GM10847 (cell line): ENCODE results near the gene DNAJB1.

Experiments
- POLR2A ChIP-seq: IDR thresholded peaks from 2 replicates; pipeline ENCODE4 v1.6.1; 2011; ENCODE audit not compliant: insufficient read length; ENCODE audit errors: extremely low read depth

DNAJB1 gene

DNA sequence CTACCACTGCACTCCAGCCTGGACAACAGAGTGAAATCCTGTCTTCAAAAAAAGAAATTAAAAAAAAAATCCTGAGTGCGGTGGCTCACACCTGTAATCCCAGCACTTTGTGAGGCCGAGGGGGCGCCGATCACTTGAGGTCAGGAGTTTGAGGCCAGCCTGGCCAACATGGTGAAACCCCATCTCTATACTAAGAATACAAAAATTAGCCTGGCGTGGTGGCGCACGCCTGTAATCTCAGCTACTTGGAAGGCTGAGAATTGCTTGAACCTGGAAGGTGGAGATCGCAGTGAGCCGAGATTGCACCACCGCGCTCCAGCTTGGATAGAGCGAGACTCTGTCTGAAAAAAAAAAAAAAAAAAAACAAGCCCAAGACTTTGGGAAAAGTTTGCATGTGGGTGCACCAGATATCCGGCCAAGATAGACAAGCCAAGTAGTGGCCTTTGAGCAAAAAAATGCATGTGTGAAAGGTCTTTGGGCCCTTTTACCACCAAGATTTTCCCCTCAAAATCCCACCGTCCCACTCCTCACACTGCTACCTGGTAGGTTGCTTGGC, 5.7 kb downstream of the DNAJB1 start:
- no peak for TF ChIP-seq POLR2A

DNA sequence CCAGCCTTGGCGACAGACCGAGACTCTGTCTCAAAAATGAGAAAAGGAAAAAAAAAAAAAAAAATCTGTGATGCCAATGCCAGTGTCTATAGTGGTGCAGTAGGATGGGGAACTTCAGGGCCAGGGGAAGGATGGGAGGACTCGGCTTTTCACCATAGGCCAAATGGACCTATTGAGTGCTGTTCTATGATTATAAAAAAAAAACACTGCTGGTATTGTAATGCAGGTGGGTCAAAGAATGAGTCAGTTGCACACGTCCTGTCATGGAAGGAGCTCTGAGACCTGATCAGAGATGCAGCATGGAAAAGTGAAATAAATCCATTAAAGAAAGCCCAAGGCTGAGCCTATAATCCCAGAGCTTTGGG, 7.0 kb downstream of the DNAJB1 start:
- no peak for TF ChIP-seq POLR2A

DNA sequence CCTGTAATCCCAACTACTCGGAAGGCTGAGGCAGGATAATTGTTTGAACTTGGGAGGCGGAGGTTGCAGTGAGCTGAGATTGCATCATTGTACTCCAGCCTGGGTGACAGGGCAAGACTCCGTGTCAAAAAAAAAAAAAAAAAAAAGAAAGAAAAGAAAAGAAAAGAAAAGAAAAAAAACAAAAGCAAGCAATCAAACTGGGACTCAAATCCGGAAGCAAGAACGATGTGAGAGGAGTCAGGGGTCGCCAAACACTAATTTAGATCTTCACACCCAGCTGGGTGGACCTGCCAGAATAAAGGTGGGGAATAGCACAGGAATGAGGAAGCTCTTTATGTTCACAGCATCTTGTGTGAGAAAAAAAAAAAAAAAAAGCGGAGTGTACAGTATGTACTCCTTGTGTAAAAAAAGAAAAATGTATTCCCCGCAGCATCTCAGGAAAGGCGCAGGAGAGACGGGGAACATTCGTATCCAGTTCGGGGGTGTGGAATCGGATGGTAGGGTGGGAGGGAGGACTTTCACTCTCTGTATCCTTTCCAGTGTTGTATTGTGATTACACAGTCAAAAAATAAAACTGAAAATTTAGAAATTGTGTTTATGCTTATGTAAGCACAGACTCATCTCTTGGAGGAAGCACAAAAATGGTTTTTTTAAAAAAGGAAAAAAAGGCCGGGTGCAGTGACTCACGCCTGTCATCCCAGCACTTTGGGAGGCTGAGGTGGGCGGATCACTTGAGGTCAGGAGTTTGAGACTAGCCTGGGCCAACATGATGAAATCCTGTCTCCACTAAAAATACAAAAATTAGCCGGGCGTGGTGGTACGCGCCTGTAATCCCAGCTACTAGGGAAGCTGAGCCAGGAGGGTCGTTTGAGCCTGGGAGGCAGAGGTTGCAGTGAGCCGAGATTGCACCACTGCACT, 7.6 kb downstream of the DNAJB1 start:
- no peak for TF ChIP-seq POLR2A

DNA sequence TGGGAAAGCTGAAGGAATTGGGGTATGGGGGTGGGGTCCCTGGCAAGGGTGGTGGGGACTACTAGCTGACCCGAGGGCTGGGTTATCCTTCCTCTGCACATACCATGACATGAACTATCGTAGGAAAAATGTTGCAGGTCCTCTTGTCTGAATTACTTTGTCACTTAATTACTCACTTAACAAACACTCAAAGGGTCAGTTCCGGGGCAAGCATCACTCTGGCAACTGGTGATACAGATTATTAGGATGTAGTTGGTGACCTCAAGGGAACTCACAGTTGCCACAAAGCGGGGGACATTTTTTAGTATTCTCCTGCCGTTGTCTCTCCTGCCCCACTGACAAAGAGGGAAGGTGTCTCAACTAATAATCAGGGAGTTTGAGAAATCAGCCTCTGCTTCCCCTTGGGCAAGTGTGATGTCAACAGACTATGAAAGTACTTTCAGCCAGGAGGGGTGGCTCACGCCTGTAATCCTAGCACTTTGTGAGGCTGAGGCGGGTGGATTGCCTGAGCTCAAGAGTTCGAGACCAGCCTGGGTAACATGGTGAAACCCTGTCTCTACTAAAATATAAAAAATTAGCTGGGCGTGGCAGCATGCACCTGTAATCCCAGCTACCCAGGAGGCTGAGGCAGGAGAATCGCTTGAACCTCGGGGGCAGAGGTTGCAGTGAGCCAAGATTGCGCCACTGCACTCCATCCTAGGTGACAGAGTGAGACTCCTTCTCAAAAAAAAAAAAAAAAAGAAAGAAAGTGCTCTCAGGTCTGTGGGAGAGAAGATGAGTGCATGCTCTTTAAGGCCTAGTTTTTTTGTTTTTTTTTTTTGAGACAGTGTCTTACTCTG, 10.3 kb downstream of the DNAJB1 start:
- no peak for TF ChIP-seq POLR2A

DNA sequence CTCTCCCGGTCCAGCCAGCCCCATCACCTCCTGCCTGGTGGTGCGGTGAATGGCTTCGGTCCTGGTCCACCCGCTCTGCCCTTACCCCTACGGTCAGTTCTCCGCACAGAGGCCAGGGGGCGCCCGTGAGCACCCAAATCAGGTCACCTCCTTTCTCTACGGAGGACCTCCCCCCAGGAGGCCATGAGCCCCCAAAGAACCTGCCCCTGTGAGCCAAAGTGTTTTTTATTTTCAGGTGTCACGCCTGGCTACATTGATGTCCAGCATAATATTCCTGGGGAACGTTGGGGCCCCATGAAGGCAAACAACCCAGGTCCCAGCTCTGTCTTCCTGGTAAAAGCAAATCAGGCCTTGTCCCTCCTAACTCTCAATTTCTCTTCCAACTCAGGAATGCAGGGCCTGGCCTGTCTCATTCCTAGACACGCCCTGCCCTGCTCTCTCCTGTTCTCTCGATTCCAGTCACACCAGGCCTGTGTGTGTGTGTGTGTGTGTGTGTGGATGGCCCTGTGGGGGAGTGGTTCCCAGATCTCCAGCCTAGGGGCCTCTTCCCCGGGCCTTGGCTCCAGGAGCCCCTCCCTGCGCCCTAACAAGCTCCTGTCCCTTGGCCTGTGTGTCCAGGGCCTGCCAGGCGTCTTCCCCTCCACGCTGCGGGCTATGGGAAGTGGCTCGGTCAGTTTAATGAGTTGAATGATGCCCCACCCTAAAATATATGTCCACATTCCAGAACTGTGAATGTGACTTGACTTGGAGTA, 12.5 kb downstream of the DNAJB1 start:
- no peak for TF ChIP-seq POLR2A

DNA sequence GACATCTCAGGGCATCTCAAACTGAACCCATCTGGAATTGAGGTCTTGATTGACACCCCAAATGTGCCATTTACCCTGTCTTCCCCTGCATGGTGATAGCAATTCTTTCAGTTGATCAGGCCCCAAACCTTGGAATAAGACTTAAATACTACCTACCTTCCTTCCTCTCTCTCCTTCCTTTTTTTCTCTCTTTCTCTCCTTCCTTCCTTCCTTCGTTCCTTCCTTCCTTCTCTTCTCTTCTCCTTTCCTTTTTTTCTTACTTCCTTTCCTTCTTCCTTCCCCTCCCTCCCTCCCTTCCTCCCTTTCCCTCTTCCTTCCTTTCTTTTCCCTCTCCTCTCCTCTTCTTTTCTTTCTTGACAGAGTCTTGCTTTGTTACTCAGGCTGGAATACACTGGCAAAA, 14.9 kb downstream of the DNAJB1 start:
- no peak for TF ChIP-seq POLR2A

DNA sequence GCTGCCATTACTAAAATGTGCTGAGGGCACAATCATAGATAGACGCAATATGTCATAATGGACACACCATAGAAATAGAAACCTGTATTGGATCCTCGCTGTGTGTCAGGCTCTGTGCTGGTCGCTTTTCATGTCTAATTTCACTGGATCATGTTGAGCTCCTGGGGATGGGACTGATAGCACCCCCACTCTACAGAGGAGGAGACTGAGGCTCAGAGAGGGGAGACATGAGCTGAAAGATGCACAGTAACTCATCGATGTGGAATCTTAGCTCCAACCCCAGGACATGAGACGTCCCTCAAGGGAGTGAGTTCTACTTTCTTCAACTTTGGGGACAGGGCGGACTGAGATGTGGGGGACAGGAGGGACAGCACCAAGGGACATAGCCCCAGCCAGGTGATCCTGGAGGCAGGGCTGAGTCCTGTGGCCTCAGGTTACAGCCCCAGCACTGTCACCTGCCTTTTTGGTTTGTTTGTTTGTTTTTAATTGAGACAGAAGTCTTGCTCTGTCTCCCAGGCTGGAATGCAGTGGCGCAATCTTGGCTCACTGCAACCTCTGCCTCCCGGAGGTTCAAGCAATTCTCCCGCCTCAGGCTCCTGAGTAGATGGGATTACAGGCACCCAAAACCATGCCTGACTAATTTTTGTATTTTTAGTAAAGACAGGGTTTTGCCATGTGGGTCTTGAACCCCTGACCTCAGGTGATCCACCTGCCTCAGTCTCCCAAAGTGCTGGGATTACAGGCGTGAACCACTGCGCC, 15.7 kb downstream of the DNAJB1 start:
- TF ChIP-seq POLR2A = no peak

DNA sequence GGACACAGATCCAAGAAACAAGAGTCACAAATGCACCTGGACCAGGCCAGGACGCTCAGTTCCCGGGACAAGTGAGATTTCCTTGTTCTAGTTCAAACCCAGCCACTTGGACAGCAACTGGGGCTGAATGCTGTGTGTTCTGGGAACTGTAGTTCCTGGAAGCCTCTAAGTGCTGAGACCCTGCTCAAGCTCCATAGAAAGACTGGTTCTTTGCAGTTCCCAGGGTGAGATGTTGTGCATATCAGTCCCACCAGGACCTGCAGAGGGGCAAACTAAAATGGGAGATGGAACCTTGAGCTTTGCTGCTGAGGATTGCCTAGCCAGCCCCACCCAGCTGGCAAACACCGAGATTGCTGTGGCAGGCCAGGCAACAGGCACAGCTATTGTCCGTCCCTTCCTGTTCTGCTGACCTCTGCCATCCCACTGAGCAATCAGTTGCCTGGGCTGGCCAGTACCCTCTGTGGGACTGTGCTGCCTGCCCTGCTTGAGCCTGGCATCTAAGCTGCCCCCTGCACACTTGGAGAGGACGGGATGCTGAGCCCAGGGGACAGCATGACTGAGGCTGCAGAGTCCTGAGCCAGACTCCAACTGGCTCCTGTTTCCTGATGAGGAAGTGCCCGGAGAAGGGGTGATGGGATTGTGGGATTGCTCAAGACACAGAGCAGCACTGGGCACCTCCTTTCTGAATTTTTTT, 20.8 kb downstream of the DNAJB1 start:
- no peak for TF ChIP-seq POLR2A

DNA sequence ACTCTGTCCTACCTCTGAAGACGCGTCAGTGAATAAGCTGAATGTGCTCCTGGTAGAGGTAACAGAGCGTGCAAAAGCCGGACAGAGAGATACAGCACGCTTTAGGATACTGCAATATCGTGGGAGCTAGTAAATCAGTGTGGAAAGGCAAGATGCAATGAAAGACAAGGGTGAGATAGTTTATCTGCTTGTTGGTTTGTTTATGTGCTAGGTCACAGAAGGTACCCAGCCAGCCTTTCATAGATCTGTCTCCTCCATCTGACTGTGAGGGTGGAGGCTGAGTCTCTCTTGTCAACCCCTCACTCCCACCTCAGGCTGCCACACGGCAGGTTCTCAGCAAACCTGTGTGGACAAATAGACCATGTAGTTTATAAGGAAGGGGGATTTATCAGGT, 21.4 kb downstream of the DNAJB1 start:
- no peak for TF ChIP-seq POLR2A

DNA sequence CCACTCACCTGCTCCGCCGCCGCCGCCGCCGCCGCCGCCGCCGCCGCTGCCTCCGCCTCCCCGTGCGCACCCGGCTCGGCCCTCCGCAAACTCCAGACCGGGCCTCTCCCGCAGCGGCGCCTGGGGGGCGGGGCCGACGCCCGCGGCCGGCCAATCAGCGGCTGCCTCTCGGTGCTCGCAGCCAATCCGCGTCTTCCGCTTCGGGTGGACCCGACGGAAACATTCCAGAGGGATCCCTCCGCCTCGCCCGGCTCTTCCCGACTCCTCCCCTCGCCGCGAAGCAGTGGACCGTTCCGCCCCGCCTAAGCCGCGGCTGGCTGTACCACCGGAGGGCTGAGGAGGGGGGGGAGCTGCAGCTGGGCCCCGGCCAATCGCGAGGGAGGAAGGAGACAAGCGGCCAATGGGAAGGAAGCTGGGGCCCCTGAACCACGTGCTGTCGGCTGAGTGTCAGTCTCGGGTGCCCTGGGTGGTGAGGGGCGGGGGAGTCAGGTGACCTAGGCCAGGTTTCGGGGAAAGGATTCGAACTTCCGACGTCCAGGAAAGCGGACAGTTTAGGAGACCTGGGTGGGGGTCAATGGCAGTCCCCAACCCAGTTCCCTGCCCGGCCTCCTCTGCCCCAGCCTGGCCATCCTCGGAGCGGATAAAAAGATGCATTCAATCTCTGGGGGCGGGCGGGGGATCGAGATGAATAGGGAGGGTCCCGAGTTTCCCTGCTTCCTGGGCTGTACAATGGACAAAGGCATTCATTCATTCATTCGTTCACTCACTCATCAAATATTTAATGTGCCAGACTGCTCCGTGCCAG, 22.0 kb downstream of the DNAJB1 start, which contains the start of gene GIPC1:
GIPC1 (minus strand) TSS at position 99 of the 805 bp plus-strand sequence. CDS start 13,151 bp downstream, outside the sequence.
- no peak for TF ChIP-seq POLR2A

DNA sequence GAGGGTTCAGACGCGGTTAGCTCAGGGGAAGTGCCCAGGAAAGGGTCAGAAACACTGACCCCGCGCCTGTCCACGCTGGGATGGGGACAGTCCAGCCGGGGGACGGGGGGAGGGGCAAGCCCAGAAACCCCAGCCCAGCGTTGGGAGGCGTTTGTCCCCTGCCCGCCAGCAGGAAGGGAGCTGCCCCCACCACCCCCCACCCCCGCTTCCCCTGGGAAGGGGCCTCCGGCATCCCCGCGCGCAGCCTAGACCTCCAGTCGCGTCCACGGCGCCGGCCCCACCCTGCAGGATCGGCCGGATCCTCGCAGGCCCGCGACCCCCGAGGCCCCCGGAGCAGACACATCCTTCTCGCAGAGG, 22.5 kb downstream of the DNAJB1 start:
- no peak for TF ChIP-seq POLR2A

DNA sequence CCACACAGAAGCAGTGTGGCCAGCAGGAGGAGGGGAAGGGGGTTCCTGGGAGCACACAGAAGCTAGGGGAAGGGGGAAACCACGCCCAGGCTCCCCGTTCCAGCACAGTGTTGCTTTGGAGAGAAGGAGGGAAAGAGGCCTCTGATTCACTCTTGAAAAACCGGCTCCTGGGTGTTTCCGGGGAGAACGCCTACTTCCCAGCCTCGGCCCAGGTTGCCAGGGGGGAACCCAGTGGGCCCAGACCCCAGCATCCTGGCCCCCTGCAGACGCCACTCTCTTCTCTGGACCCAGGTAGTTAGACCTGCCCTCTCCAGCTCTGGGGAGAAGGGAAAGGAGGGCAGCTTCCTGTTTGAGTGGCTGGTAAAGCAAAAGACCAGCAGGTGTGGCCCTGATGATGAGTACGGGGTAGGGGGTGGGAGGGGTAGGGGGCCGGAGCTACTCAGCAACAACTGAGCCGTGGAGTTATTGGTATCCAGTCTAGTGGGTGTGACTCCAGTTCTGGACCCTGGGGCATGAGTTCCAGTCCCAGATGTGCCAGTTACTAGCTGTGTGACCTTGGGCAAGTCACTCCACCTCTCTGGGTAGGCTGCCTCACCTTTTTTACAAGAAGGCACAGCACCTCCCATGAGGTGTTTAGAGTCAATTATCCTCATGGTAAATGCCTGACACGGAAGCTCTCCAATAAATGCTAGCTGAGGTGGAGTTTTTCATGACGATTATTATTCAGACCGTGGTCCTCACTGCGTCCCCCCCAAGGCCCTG, 23.1 kb downstream of the DNAJB1 start:
- no peak for TF ChIP-seq POLR2A
